Kidney (tissue), 14 donors: ENCODE measurements around the gene FRMD4A. TPM values are rescaled to one million over a fixed set of nuclear protein-coding genes. Genes with fewer than 3 reads are reported as not detected.
"Not testable (repeated sequence)": the region's sequence is repeated elsewhere in the genome, so short reads cannot be mapped to it uniquely, and the experiment has no call there.

Experiments used
- DNase-seq, 5 donors: peaks; one replicate each; pipeline ENCODE4 v3.0.0-alpha.2; 2013 to 2020
- FAIRE-seq: peaks from 2 replicates; lab custom pipeline; 2012; peaks lifted over from hg19 to GRCh38; lab: Jason Lieb, UNC
- H3K27ac ChIP-seq, 2 donors: one replicate each; pipeline ENCODE4 v1.7.0; 2013; ENCODE audit warnings: low read depth in 2 of 2, low read length in 2 of 2, inconsistent platforms in 1 of 2
- H3K27me3 ChIP-seq: one replicate; pipeline ENCODE4 v1.7.1; 2013; ENCODE audit warnings: low read length, inconsistent platforms; ENCODE audit not compliant: control insufficient read depth, insufficient read depth
- H3K36me3 ChIP-seq, 3 donors: one replicate each; pipeline versions ENCODE4 v1.7.0 to v1.7.1; 2013; ENCODE audit warnings: low read length in 3 of 3, control low read depth in 1 of 3, inconsistent platforms in 1 of 3; ENCODE audit not compliant: insufficient read depth in 3 of 3, control insufficient read depth in 2 of 3
- H3K4me1 ChIP-seq, 3 donors: one replicate each; pipeline versions ENCODE4 v1.7.0 to v1.7.1; 2013; ENCODE audit warnings: low read length in 3 of 3, inconsistent platforms in 1 of 3, low read depth in 1 of 3; ENCODE audit not compliant: control insufficient read depth in 2 of 3, insufficient read depth in 2 of 3
- H3K4me3 ChIP-seq, 3 donors: one replicate each; pipeline versions ENCODE4 v1.7.0 to v1.8.1; 2013; ENCODE audit warnings: low read length in 3 of 3, control low read depth in 1 of 3, inconsistent platforms in 1 of 3
- H3K9ac ChIP-seq, 3 donors: one replicate each; pipeline versions ENCODE4 v1.7.0 to v1.7.1; 2013; ENCODE audit warnings: low read length in 3 of 3, control low read depth in 1 of 3, inconsistent platforms in 1 of 3
- H3K9me3 ChIP-seq, 3 donors: one replicate each; pipeline versions ENCODE4 v1.7.0 to v1.7.1; 2013; ENCODE audit warnings: low read length in 3 of 3, control low read depth in 1 of 3, inconsistent platforms in 1 of 3; ENCODE audit not compliant: control insufficient read depth in 2 of 3, insufficient read depth in 1 of 3
- intact Hi-C: fragments of 100-400 bp; cut with DNase I; formaldehyde crosslinking; loops from one replicate; pipeline ENCODE4 v1.11.1; 2022
- polyA plus RNA-seq: library from polyadenylated mRNA; stranded (reverse); fragments of 350-450 nt; fragmentation: Illumina TruSeq; extraction: RNeasy Lipid Tissue Mini Kit (QIAGEN cat#74804); gene quantifications from one replicate; pipeline ENCODE4 v1.2.3, GENCODE V29; 2014; ENCODE audit warnings: low read depth, low replicate concordance; ENCODE audit not compliant: insufficient read depth
- total RNA-seq: library from RNA; stranded (reverse); fragmentation: NEBNext Ultra II Directional; extraction: Animal tissue kit (Norgen Biotek cat#: 25700); gene quantifications from one replicate; pipeline ENCODE4 v1.2.1, GENCODE V29; 2021
- TF ChIP-seq, protein P1 (sequence below): IDR thresholded peaks from 3 replicates; pipeline ENCODE4 v1.5.1; 2012; ENCODE audit warnings: mild to moderate bottlenecking, moderate library complexity, borderline replicate concordance; ENCODE audit not compliant: insufficient read depth; ENCODE audit errors: extremely low read depth
- donor health status: control.
- donor health status: control.
- donor health status: control.
- donor health status: control.
- donor health status: control.
- donor health status: DM: yes; HTN: yes; CAD: no.
- donor health status: Normal renal cell carcinoma (clear cell type).

The FRMD4A gene
- total and polyA plus RNA-seq, 2 donors from 2014 or later: 16.0 to 68.2 TPM

DNA sequence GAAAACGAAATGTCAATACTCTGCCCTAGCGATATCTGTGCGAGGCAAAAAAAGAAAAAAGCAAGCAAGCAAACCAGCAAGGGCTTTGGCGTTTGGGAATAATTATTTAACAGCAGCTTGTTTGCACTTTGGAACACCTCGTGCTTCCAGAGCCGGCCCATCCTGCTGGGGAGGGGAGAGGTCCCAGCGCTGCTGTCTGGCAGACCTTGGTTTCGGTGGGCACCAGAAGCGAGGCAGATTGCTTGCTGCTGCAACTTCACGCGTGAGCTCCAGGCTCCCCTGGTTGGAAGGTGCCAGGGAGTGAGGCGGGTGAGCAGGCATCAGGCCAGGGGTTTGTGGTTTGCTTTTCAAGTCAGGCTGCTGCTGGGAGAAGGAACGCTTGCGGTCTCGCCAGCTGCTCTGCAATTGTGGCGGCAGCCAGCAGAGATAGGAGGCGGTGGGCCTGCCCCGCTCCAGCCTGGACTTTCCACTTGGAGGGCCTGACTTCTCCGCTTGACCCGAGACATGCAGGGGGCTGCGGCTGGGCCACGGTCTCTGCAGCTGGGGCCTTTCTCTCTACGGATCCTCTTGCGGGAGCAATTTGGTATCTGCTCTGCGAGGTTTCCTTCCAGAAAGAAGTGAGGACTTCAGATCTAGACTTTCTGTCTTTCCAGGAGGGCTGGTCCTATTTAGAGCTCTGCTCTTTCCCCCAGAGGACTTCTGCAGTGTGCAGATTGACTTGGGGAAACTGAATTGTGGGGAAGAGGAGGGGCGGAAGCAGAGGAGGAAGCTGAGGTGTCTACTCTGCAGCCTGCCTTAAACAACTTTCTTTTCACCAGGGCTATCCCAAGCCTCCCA, 612.6 kb downstream of the FRMD4A start:
- H3K4me3 ChIP-seq: peak overlapping the region; percentile 9 to 65 (median 59)
- TF ChIP-seq, protein P1, sequence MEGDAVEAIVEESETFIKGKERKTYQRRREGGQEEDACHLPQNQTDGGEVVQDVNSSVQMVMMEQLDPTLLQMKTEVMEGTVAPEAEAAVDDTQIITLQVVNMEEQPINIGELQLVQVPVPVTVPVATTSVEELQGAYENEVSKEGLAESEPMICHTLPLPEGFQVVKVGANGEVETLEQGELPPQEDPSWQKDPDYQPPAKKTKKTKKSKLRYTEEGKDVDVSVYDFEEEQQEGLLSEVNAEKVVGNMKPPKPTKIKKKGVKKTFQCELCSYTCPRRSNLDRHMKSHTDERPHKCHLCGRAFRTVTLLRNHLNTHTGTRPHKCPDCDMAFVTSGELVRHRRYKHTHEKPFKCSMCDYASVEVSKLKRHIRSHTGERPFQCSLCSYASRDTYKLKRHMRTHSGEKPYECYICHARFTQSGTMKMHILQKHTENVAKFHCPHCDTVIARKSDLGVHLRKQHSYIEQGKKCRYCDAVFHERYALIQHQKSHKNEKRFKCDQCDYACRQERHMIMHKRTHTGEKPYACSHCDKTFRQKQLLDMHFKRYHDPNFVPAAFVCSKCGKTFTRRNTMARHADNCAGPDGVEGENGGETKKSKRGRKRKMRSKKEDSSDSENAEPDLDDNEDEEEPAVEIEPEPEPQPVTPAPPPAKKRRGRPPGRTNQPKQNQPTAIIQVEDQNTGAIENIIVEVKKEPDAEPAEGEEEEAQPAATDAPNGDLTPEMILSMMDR: no peak
- H3K9me3 ChIP-seq: no peaks in the 10 kb centered on the region
- no peaks in the 10 kb centered on the region for H3K27me3 ChIP-seq
- DNase-seq: peak; percentile 74 to 92 (median 82)
- peak overlapping the region; percentile 74 to 88 for H3K27ac ChIP-seq
- intact Hi-C loops: no loop called here
- H3K4me1 ChIP-seq: peaks cover 20 to 26% (median 22%) of the 10 kb centered on the region in 3 donors
- H3K9ac ChIP-seq: peak overlapping the region; percentile 3 to 61 (median 19)
- FAIRE-seq: no peak
- H3K36me3 ChIP-seq: no peaks in the 10 kb centered on the region

DNA sequence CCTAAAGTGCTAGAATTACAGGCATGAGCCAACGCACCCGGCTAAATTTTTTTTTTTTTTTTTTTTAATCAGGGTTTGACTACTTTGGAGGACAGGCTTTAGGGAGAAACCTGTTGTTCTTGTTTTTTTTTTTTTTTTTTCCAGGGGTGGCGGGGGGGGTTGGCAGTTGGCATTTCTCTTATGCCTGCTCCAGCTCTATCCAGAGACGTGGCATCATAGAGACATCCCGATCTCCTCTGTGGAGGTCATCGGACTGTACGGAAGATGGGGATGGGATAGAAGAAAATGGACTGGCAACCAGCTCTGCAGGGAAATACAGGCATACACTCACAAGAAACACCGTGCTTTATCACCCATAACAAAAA, 613.2 kb downstream of the FRMD4A start:
- DNase-seq (no peak), FAIRE-seq (no peak)
- H3K27me3 ChIP-seq: no peaks in the 10 kb centered on the region
- peak overlapping the region in 2 of 3 donors; percentile 59 to 65 for H3K4me3 ChIP-seq
- peaks cover 22 to 32% (median 23%) of the 10 kb centered on the region in 3 donors for H3K4me1 ChIP-seq
- H3K9ac ChIP-seq: peak overlapping the region in 1 of 3 donors; percentile 61
- intact Hi-C loops: no loop called here
- TF ChIP-seq, protein P1: no peak
- peak overlapping the region; percentile 74 to 88 for H3K27ac ChIP-seq
- H3K36me3 ChIP-seq: no peaks in the 10 kb centered on the region
- H3K9me3 ChIP-seq: no peaks in the 10 kb centered on the region

DNA sequence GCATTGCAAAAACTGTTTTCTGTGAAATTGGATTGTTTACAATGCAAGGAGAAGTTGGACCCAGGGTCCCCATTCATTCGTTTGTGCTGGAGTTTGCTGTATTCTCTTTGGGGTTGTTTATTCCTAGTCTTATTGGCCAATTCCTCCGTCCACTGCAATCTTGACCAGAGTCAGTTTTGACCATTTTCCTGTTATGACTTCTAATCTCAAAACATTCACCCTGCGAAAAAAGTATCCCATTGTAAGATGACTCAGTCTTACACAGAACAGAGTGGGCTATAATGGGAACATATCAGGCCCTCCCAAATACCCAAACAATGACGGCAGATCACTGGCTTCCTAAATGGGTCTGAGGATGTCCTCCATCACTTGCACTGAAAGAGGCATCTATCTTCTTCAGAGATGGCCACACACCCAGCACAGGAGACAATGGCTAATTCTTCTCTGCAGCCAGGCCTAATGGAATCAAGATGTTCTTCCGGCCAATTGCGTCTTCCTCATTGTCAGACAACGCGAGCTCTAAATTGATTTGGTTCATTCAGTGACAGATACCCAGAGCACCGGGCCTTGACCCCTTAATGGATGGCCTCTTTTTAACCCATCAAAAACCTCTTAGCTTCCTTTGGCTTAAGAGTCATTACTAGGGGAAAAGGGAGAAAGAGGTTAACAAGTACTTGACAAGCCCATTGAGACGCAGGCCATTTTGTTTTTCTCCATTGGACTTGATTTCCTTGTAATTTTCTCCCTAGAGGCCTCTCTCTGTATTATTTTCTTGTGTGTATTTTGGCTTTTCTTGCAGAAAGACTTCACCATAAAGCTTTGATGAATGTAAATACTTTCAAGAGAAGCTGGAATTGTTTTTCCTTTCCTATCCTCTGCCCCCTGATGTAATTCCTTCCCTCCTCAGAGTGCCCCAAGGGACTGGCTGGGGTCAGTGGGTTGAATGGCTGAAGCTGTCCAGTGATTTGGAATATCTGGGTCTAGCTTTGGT, 614.3 kb downstream of the FRMD4A start:
- Histone ChIP-seq H3K27me3 (no peaks in the 10 kb centered on the region), H3K36me3 (no peaks in the 10 kb centered on the region), H3K9me3 (no peaks in the 10 kb centered on the region), H3K9ac (no peak overlapping the region), H3K4me1 (peaks cover 22 to 35% (median 30%) of the 10 kb centered on the region in 3 donors), H3K27ac (peak overlapping the region; percentile 0 to 88), H3K4me3 (no peak overlapping the region)
- TF ChIP-seq, protein P1: no peak
- intact Hi-C loops: no loop called here
- peak in 3 of 5 donors; percentile 60 to 91 (median 74) for DNase-seq
- FAIRE-seq: no peak

DNA sequence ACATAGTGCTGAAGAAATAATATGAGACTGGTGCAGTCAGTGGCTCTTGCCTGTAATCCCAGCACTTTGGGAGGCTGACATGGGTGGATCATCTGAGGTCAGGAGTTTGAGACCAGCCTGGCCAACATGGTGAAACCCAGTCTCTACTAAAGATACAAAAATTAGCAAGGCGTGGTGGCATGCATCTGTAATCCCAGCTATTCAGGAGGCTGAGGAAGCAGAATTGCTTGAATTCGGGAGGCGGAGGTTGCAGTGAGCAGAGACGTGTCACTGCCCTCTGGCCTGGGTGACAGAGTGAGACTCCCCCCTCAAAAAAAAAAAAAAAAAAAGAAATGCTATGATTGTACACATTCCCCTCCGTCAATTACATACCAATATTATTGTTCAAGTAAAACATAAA, 615.1 kb downstream of the FRMD4A start:
- H3K27me3 ChIP-seq, DNase-seq, FAIRE-seq, intact Hi-C loops, H3K9ac ChIP-seq, H3K4me3 ChIP-seq, H3K27ac ChIP-seq, H3K9me3 ChIP-seq, H3K36me3 ChIP-seq: not testable (repeated sequence)
- H3K4me1 ChIP-seq: peaks cover 22 to 32% (median 30%) of the 10 kb centered on the region in 3 donors
